Smooth muscle cell (in vitro differentiated cells): ENCODE data around the gene MAN1C1. TPM values are rescaled to one million over a fixed set of nuclear protein-coding genes. Genes with fewer than 3 reads are reported as not detected.
A peak's percentile ranks its signal among the peaks of the same experiment; 100 is the strongest.

ENCODE experiments used
- DNase-seq: peaks from one replicate; lab custom pipeline; 2025; ENCODE audit not compliant: unreplicated experiment; lab: John Stamatoyannopoulos, UW
- H2AFZ ChIP-seq: fragments of 200-600 bp; sonication (generic); 2 replicates; pipeline ENCODE4 v1.6.0; 2016; ENCODE audit warnings: antibody characterized with exemption, low read depth, mild to moderate bottlenecking
- H3F3A ChIP-seq: fragments of 200-600 bp; sonication (generic); 2 replicates; pipeline ENCODE4 v1.6.0; 2017; ENCODE audit warnings: antibody characterized with exemption, low read depth
- H3K27ac ChIP-seq: fragments of 200-600 bp; sonication (generic); 2 replicates; pipeline ENCODE4 v1.5.1; 2016; ENCODE audit warnings: low read depth, mild to moderate bottlenecking
- H3K27me3 ChIP-seq: fragments of 200-600 bp; sonication (generic); 2 replicates; pipeline ENCODE4 v1.6.1; 2016; ENCODE audit warnings: low read depth, mild to moderate bottlenecking
- H3K36me3 ChIP-seq: fragments of 200-600 bp; sonication (generic); 2 replicates; pipeline ENCODE4 v1.5.1; 2016; ENCODE audit warnings: low read depth
- H3K4me1 ChIP-seq: fragments of 200-600 bp; sonication (generic); 2 replicates; pipeline ENCODE4 v1.5.1; 2016; ENCODE audit warnings: low read depth
- H3K4me2 ChIP-seq: fragments of 200-600 bp; sonication (generic); 2 replicates; pipeline ENCODE4 v1.6.0; 2016; ENCODE audit warnings: mild to moderate bottlenecking
- H3K4me3 ChIP-seq: fragments of 200-600 bp; sonication (generic); 2 replicates; pipeline ENCODE4 v1.5.1; 2016; ENCODE audit warnings: mild to moderate bottlenecking
- H3K79me2 ChIP-seq: fragments of 200-600 bp; sonication (generic); 2 replicates; pipeline ENCODE4 v1.6.0; 2016; ENCODE audit warnings: low read depth, mild to moderate bottlenecking
- H3K9ac ChIP-seq: fragments of 200-600 bp; sonication (generic); 2 replicates; pipeline ENCODE4 v1.6.0; 2016; ENCODE audit warnings: low read depth
- H3K9me3 ChIP-seq: fragments of 200-600 bp; sonication (generic); replicated peaks from 2 replicates; pipeline ENCODE4 v1.5.1; 2016; ENCODE audit warnings: low read depth
- H4K20me1 ChIP-seq: fragments of 200-600 bp; sonication (generic); 2 replicates; pipeline ENCODE4 v1.6.0; 2016; ENCODE audit warnings: low read depth
- CTCF ChIP-seq: fragments of 200-600 bp; sonication (generic); IDR thresholded peaks from 2 replicates; pipeline ENCODE4 v1.5.1; 2017; ENCODE audit warnings: borderline replicate concordance, mild to moderate bottlenecking, antibody characterized with exemption; ENCODE audit not compliant: insufficient read depth, poor library complexity, severe bottlenecking
- WGBS: methylation state at CpG from one replicate; pipeline ENCODE4 v1.1.7; 2016; ENCODE audit warnings: low lambda C conversion rate; 5-methylcytosine and 5-hydroxymethylcytosine counted together
- polyA plus RNA-seq: library from polyadenylated mRNA; unstranded; fragments of >200 nt; fragmentation: Nextera tagmentation; extraction: Ambion mirVana; gene quantifications from 2 replicates; pipeline ENCODE4 v1.2.1, GENCODE V29; 2016
- total RNA-seq: library from RNA; depleted of rRNA; stranded (reverse); fragments of >200 nt; gene quantifications from 2 replicates; pipeline ENCODE4 v1.2.3, GENCODE V29; 2014

MAN1C1 gene
- total and polyA plus RNA-seq, 2 experiments from 2014 or later: 4.4 to 10.5 TPM

GRCh38 chr1:25568834-25569596 lies 47.6 kb upstream of the MAN1C1 start:
- Histone ChIP-seq H3F3A (peaks cover 29% of the 10 kb centered on the region), H3K9ac (peak overlapping the region; percentile 95), H3K79me2 (no peaks in the 10 kb centered on the region), H3K27ac (peak overlapping the region; percentile 99), H3K4me1 (peaks cover 32% of the 10 kb centered on the region), H3K4me3 (no peak overlapping the region), H3K27me3 (no peaks in the 10 kb centered on the region), H4K20me1 (no peaks in the 10 kb centered on the region), H2AFZ (no peak overlapping the region), H3K36me3 (no peaks in the 10 kb centered on the region), H3K4me2 (peak overlapping the region; percentile 63), H3K9me3 (no peaks in the 10 kb centered on the region)
- no peak for TF ChIP-seq CTCF
- 18% methylated on average over 21 of the region's 21 CpGs for WGBS
- peak; percentile 64 for DNase-seq

GRCh38 chr1:25569597-25570396 lies 46.8 kb upstream of the MAN1C1 start:
- no peak overlapping the region for H2AFZ ChIP-seq
- H4K20me1 ChIP-seq: no peaks in the 10 kb centered on the region
- no peaks in the 10 kb centered on the region for H3K27me3 ChIP-seq
- no peaks in the 10 kb centered on the region for H3K36me3 ChIP-seq
- DNase-seq: no peak
- H3K4me2 ChIP-seq: peak overlapping the region; percentile 60
- peak overlapping the region; percentile 95 for H3K9ac ChIP-seq
- no peak overlapping the region for H3K4me3 ChIP-seq
- no peaks in the 10 kb centered on the region for H3K79me2 ChIP-seq
- peaks cover 32% of the 10 kb centered on the region for H3K4me1 ChIP-seq
- H3K27ac ChIP-seq: peak overlapping the region; percentile 99
- no peak for TF ChIP-seq CTCF
- peaks cover 29% of the 10 kb centered on the region for H3F3A ChIP-seq
- H3K9me3 ChIP-seq: no peaks in the 10 kb centered on the region
- WGBS: 26% methylated on average over 18 of the region's 18 CpGs

- H3K36me3 ChIP-seq: no peaks in the 10 kb centered on the region
- peaks cover 25% of the 10 kb centered on the region for H3F3A ChIP-seq
- DNase-seq: no peak
- no peak for TF ChIP-seq CTCF
- peaks cover 26% of the 10 kb centered on the region for H3K4me1 ChIP-seq
- H3K4me2 ChIP-seq: no peak overlapping the region
- WGBS: 87% methylated on average over 12 of the region's 12 CpGs
- H3K9ac ChIP-seq: peak overlapping the region; percentile 15
- no peak overlapping the region for H2AFZ ChIP-seq
- H4K20me1 ChIP-seq: no peaks in the 10 kb centered on the region
- peak overlapping the region; percentile 99 for H3K27ac ChIP-seq
- H3K9me3 ChIP-seq: no peaks in the 10 kb centered on the region
- H3K79me2 ChIP-seq: no peaks in the 10 kb centered on the region
- H3K27me3 ChIP-seq: no peaks in the 10 kb centered on the region
- no peak overlapping the region for H3K4me3 ChIP-seq
Observed at GRCh38 chr1:25570798-25571521, 45.6 kb upstream of the MAN1C1 start.
